ENCODE data around the gene TBCA. TPM values are rescaled to one million over a fixed set of nuclear protein-coding genes. Genes with fewer than 3 reads are reported as not detected.

Gene TBCA, protein sequence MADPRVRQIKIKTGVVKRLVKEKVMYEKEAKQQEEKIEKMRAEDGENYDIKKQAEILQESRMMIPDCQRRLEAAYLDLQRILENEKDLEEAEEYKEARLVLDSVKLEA
- total RNA-seq = 164 and 199 TPM in 2 replicates
- 257 TPM for polyA plus RNA-seq (2012)

DNA sequence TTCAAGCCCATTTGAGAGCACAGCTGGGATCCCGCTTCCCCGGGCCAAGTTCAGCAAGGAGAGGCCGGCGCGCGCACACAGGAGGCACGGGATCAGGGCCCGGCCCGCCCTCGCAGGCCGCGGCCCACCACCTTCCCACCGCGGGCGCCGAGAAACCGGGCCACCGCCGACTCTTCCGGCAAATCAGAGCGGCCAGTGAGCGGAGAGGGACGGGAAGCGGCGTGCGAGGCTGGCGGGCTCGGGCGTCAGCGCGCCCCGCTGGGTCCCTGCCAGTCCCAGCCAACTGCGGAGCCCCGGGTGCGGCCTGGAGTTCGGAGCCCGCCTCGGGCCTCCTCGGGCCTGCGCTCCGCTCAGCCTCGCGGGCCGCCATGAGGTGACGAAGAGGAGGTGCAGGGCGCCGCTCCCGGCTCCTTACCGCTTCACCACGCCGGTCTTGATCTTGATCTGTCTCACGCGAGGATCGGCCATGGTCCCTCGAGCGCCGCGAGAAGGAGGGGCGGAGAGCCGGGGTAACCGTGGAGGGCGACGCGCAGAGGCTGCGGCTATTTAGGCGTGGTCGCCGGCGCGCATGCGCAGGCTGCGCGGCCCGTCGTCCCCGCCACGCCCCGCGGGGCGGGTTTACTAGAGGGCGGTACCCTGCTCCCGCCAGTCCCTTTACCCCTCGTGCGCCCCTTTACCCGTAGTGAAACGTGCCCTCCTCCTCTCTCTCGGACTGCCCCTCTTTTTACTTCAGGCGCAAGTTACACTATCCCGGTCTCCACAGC is at the start of gene TBCA:
Gene TBCA, minus strand, starts transcription at position 550 of the 764 bp plus-strand sequence. Its CDS starts 82 bp downstream, at position 468.
- peak; percentile 92 for DNase-seq (ENCODE audit: low read depth)

DNA sequence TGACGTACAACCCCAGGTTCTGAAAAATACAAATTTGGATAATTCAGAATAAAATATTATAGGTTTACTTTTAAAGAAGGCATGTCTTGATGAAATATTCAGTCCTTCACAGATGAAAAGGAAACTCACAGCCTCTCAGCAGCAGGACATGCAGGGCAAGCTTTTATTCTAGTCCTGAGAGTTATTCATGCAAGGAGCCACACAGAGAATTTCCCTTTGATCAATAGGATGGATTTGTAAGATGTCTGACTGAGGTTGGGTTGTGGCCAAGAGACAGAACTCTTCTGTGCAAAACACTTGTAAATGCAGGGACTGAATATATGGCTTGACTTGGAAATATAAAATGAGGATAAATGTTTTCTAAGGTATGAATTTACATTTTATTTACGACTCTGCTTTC is 48.8 kb upstream of the TBCA start:
- DNase-seq (ENCODE audit: low read depth) = no peak

DNA sequence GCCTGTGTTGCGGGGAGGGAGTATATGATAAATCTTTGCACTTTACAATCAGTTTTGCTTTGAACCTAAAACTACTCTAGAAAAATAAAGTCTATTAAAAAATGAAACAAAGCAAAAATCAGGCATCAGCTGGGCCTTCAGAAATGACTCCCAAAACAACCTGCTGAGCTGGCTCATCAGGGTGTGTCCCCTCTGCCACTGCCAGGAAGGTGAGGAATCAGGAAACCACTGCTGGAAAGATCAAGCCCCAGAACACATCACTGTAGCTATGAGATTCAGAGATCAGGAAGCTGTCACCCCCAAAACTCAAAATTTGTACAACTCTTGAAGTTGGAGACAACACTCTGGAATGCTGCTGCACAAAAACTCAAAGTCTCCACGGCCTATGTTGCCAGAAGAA is 40.5 kb upstream of the TBCA start:
- no peak for DNase-seq (ENCODE audit: low read depth)

DNA sequence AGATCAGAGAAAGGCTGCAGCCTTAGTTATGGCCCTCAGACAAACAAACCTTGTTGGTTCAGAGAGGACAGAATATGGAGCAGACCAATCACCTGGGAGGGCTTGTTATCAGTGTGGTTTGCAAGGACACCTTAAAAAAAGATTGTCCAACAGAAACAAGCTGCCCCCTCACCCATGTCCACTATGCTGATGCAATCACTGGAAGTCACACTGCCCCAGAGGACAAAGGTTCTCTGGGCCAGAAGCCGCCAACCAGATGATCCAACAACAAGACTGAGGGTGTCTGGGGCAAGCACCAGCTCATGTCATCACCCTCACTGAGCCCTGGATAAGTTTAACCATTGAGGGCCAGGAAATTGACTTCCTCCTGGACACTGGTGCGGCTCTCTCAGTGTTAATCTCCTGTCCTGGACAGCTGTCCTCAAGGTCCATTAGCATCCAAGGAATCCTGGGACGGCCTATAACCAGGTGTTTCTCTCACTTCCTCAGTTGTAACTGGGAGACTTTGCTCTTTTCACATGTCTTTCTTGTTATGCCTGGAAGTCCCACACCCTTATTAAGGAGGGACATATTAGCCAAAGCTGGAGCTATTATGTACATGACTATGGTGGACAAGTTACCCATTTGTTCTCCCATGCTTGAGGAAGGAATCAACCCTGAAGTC is 36.9 kb upstream of the TBCA start:
- no peak for DNase-seq (ENCODE audit: low read depth)

DNA sequence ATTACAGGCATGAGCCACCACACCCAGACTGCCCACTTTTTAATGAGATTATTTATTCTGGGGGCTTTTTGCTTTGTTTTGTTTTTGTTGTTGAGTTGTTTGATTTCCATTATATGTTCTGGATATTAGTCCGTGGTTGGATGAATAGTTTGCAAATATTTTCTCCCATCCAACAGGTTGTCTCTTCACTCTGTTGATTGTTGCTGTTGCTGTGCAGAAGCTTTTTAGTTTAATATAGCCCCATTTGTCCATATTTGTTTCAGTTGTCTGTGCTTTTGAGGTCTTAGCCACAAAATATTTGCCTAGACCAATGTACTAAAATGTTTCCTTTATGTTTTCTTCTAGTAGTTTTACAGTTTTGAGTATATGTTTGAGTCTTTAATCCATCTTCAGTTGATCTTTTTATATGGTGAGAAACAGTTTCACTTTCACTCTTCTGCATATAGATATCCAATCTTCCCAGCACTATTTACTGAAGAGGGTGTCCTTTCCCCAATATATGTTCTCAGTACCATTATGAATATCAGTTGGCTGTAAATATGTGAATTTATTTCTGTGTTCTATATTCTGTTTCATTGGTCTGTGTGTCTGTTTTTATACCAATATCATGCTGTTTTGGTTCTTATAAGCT is 30.2 kb upstream of the TBCA start:
- no peak for DNase-seq (ENCODE audit: low read depth)

DNA sequence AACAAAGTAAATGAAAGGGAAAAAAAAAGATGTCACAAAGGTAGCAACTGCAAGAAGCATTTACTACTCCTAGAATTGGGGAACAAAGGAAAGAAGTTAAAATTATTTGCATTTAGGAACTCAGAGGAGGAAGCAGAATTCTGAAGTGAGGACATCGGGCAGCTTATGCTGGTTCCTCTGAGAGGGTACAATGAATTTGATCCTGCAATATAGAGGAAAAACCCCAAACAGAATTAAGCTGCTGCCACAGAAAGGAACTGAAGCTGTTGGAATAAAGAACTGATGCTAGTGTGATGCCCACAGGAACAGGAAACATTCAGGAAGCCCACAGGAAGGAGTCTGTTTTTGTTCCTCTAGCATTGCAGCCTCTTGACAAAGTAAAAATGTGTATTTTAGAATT is 22.3 kb upstream of the TBCA start:
- no peak for DNase-seq (ENCODE audit: low read depth)

DNA sequence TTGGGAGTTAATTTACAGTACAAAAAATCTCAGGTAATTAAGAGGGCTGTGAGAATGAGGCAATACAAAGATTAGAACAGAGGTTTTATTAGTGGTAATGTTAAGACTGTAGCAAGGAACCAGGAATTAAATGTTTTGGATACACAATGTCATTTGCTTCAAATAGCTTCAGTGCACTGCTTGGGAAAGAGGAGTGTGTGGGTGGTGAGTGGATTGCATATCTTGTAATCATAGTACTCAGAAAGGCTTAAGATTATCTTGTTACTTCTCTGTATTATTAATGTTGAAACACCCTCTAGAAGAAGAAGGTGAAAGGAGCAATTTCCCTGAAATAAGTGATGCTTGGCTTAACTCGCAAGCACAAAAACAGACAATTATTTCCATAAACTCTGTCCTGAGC is 21.0 kb upstream of the TBCA start:
- DNase-seq (ENCODE audit: low read depth) = no peak

DNA sequence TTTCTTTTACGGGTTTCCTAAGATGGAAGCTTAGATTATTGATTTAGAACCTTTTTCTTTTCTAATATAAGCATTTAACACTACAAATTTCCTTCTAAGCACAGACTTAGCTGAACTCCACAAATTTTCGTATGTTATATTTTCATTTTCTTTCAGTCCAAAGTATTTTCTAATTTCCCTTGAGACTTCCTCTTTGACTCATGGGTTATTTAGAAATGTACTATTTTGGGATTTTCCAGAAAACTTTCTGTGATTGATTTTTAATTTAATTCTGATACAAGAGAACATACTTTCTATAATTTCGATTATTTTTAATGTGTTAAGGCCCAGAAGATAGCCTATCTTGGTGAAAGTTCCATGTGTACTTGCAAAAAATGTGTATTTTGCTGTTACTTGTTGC is 19.7 kb upstream of the TBCA start:
- no peak for DNase-seq (ENCODE audit: low read depth)

DNA sequence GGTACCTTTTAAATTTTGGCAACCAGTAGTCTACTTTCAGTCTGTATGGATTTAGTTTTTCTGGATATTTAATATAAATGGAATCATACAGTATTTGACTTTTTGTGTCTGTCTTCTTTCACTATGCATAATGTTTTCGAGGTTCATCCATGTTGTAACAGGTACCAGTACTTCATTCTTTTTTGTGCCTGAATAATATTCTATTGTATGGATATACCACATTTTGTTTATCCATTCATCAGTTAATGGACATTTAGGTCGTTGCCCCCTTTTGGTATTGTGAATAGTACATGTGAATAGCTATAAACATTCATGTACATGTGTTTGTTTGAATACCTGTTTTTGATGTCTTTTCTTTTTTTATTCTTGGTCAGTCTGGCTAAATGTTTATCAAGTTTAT is 19.1 kb upstream of the TBCA start:
- no peak for DNase-seq (ENCODE audit: low read depth)

DNA sequence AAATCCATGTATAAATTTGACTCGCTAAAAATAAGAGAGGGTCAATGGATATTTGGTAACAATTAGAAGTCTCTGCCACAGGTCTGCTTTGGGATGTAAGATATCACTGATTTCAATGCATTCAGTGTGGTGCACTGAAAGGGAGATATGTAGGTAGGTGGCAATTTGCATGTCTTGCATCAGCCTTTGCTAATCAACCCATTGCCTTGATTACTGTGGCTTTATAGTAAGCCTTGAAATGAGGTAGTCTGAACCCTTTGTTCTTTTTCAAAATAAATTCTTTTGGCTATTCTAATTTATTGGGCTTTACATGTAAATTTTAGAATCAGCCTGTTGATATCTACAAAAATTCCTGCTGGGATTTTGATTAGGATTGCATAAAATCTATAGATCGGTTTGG is 15.8 kb upstream of the TBCA start:
- no peak for DNase-seq (ENCODE audit: low read depth)

DNA sequence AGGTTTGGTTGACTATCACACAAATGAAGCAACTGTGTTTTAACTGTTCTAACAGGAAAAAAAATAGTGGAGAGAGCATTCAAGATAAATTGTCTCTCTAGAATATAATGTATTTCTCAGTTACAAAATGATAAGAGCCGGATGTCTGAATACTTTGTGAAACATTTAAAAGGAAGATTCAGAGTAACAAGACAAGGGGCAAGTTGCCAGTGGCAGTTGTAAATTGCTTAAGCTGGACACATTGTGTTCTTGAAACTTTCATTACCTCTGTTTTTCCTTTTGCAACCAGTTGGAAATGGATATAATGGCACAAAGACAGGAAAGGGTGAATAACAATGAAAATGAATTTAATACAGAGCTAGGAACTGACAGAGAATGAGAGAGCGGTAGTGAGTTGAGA is 15.2 kb upstream of the TBCA start:
- no peak for DNase-seq (ENCODE audit: low read depth)

DNA sequence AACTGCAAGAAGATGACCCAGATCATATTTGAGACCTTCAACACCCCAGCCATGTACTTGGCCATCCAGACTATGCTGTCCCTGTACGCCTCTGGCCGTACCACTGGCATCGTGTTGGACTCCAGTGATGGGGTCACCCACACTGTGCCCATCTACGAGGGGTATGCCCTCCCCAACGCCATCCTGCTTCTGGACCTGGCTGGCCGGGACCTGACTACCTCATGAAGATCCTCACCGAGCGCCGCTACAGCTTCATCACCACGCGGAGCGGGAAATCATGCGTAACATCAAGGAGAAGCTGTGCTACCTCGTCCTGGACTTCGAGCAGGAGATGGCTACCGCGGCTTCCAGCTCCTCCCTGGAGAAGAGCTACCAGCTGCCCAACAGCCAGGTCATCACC is 9.1 kb upstream of the TBCA start:
- DNase-seq (ENCODE audit: low read depth) = no peak

DNA sequence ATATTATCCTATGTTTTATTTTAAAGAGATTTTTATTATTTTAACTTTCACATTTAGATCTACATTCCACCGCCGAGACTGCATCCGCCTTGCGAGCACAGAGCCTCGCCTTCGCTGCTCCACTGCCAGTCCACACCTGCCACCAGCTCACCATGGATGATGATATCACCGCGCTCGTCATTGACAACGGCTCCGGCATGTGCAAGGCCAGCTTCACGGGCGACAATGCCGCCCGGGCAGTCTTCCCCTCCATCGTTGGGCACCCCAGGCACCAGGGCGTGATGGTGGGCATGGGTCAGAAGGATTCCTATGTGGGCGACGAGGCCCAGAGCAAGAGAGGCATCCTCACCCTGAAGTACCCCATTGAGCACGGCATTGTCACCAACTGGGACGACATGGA is 8.6 kb upstream of the TBCA start:
- DNase-seq (ENCODE audit: low read depth) = no peak

DNA sequence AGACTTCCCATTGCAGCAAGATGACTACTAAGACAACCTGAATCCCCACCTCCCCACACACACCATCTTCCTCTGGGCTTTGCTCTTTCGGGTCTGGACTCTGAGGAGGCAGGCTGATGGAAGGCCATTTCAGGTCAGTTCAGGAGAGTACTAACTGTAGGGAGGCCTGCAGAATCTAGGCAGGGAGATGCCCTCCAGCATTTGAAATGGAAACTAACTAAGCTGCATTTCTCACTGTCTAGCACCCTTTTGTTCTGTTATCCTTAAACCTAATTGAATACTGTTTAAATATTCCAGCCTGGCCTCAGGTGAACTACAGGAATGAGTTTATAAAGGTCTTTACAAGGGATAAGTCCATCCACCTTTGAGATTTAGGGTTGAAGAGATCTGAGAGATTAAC is 4.9 kb upstream of the TBCA start:
- no peak for DNase-seq (ENCODE audit: low read depth)

DNA sequence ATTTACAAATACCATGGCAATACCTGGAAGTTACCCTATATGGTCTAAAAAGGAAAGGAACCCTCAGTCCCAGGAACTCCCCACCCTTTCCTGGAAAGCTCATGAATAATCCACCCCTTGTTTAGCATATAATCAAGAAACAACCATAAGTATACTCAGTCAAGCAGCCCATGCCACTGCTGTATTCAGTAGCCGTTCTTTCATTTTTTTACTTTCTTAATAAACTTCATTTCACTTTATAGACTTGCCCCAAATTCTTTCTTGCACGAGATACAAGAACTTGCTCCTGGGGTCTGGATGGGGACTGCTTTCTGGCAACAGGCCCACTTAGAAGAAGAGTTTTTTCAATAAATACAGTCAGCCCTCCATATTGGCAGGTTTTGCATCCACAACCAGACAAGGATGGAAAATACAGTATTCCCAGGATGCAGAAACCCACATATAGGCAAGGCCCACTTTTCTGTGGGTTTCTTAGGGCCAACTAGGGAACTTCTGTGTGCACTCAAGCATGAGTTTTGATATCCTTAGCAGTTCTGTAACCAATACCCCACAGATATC is 2.8 kb upstream of the TBCA start:
- no peak for DNase-seq (ENCODE audit: low read depth)

DNA sequence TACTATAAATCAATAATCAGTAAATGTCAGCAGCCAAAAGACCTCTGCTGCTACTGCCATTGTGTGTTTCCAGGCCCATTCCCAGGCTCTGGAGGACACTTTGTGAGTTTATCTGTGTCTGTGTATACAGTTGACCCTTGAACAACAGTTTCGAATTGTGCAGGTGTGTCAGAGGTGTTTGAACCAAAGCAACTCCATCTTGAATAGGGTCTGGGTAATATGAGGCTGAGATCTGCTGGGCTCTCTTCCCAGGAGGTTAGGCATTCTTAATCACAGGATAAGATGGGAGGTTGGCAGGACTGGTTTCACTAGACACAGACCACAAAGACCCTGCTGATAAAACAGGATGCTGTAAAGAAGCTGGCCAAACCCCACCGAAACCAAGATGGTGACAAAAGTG is 2.3 kb upstream of the TBCA start:
- DNase-seq (ENCODE audit: low read depth) = no peak

DNA sequence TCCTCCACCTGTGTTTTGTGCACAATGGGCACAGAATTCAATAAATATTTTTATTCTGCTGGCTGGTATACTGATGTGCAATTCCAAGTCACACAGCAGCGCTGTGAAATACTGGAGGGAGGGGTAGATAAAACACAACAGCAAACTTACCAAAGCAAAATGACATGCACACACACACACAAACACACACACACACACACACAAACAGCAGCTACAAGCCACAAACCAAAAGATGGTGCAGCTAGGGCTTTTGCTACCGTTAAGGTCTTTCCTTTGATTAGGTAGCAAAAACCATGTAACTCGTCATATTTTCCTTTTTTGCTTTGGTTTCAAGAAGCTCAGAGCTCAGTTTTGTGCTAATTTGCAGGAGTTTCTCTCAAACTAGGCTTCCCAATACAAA is 1.8 kb upstream of the TBCA start:
- no peak for DNase-seq (ENCODE audit: low read depth)

DNA sequence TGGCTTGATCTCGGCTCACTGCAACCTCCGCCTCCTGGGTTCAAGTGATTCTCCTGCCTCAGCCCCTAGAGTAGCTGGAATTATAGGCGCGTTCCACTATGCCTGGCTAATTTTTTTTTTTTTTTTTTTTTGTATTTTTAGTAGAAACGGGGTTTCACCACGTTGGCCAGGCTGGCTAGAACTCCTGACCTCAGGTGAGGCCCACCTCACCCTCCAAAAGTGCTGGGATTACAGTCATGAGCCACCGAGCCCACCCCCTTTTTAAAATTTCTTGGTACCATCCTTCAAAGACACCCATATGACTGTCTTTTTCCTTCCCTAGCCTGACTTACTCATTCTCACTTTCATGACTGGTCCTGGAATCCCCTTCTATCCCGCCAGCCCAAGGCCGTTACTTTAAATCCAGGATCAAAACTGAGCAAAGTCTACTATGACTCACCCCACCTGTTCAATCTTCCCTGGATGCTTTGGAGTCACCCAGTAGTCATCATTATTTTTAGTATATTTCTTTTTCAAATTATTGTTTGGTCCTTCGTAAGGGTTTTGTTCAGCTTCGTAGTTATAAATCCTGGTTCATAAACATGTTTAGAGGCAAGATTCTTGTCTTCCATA is 1.2 kb upstream of the TBCA start:
- DNase-seq (ENCODE audit: low read depth) = peak; percentile 66

DNA sequence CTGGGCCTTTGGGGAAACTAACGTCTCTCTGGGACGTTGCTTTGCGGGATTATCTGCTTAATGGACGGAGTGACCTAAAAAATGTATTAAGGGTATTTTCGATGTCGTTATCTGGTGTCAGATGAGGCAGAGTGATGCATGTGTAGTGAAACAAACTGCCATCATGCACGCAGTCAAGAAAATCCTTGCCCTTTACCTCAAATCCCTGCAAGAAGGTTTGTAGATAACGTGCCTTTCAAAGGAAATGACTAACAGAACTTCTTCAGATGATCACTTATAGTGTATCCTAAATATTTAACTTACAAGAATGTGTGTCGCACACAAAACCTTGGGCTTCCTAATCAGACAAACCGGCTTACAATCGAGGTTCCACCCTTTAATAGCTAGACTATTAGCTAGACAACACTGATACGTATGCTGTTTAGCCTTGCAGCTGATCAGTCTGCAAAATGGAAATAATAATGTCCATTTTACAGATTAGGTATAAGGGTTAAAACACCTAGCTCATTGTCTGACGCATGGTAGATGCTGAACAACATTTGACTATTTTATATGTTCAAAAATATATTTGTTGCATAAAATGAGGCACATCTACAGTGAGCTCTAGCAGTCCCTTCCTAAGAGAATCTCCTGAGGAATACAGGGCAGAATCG is 541 bp upstream of the TBCA start:
- DNase-seq (ENCODE audit: low read depth) = no peak

DNA sequence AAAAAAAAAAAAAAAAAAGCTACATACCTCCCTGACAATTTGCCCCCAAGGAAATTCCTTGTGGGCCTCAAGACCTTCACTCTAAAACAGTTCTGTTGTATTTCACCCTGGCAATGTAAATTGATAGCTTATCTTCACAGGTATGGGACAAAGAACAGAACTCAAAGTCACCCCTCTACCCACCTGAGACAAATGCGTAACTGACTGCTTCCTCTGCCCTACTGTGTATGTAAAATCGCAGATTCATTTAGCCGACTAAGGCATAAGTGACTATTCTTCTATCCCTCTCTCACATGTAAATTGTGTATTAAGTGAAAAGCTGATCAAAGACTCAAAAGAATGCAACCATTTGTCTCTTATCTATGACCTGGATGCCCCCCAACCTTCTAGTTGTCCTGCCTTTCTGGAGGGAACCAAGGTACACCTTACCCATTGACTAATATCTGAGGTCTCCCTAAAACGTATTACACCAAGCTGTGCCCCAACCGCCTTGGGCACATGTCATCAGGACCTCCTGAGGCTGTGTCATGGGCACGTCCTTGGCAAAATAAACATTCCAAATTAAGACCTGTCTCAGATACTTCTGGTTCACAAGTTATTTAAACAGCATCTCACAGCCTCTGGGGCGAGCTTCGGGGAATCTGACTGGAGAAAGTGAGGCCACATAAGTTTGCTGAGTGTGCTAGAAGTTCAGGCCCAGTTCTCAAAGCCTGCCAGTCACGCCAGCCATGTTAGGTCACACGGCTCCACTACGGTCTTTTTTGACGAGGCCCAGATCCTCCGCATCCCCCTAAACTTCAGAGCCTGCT is 954 bp downstream of the TBCA start:
- no peak for DNase-seq (ENCODE audit: low read depth)
